ENCODE measurements around the gene IRAK2.
"Not testable (repeated sequence)": the region's sequence is repeated elsewhere in the genome, so short reads cannot be mapped to it uniquely, and the experiment has no call there.

DNA sequence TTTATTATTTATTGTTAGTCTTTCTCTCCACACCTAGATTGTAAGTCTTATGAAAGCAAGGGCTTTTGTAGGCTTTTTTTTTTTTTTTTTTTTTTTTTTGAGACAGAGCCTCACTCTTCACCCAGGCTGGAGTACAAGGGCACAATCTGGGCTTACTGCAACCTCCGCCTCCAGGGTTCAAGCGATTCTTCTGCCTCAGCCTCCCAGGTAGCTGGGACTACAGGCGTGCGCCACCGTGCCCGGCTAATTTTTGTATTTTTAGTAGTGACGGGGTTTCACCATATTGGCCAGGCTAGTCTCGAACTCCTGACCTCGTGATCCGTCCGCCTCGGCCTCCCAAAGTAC lies 546 bp upstream of the IRAK2 start:
- TF ChIP-seq, protein P1, sequence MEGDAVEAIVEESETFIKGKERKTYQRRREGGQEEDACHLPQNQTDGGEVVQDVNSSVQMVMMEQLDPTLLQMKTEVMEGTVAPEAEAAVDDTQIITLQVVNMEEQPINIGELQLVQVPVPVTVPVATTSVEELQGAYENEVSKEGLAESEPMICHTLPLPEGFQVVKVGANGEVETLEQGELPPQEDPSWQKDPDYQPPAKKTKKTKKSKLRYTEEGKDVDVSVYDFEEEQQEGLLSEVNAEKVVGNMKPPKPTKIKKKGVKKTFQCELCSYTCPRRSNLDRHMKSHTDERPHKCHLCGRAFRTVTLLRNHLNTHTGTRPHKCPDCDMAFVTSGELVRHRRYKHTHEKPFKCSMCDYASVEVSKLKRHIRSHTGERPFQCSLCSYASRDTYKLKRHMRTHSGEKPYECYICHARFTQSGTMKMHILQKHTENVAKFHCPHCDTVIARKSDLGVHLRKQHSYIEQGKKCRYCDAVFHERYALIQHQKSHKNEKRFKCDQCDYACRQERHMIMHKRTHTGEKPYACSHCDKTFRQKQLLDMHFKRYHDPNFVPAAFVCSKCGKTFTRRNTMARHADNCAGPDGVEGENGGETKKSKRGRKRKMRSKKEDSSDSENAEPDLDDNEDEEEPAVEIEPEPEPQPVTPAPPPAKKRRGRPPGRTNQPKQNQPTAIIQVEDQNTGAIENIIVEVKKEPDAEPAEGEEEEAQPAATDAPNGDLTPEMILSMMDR (IDR thresholded peaks at IDR 0.05; ENCODE audit: extremely low read depth in 1 of 2, insufficient read depth in 1 of 2, low read depth in 1 of 2, low read length in 2 of 2) = not testable (repeated sequence)
- not testable (repeated sequence) for TF ChIP-seq EZH2 (IDR thresholded peaks at IDR 0.05; ENCODE audit: borderline replicate concordance, low read depth, low read length, severe bottlenecking); POLR2A (IDR thresholded peaks at IDR 0.05; ENCODE audit: low read depth, low read length); POLR2AphosphoS5 (IDR thresholded peaks at IDR 0.05; ENCODE audit: insufficient read depth, low read depth, low read length); GATA2 (IDR thresholded peaks at IDR 0.05; ENCODE audit: insufficient read depth, insufficient read length, low read depth, low read length); JUN (IDR thresholded peaks at IDR 0.05; ENCODE audit: borderline replicate concordance, insufficient read depth, insufficient read length, low read depth)
- TF ChIP-seq, protein P2, sequence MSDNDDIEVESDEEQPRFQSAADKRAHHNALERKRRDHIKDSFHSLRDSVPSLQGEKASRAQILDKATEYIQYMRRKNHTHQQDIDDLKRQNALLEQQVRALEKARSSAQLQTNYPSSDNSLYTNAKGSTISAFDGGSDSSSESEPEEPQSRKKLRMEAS (IDR thresholded peaks at IDR 0.05; ENCODE audit: insufficient read depth, insufficient read length) = not testable (repeated sequence)
